Fibroblast of lung (primary cell): Measurements from ENCODE around the gene GUCA2B. TPM values are rescaled to one million over a fixed set of nuclear protein-coding genes. Genes with fewer than 3 reads are reported as not detected.

Source experiments
- DNase-seq, 2 donors: peaks; one replicate each; pipeline versions ENCODE4 v3.0.0 to v3.0.0-alpha.2; 2010; ENCODE audit warnings: low read depth in 2 of 2
- H2AFZ ChIP-seq: 2 replicates; pipeline ENCODE4 v1.5.1; 2012; ENCODE audit warnings: low read length, control low read depth, inconsistent platforms
- H3K27ac ChIP-seq: 2 replicates; pipeline ENCODE4 v1.5.1; 2011; ENCODE audit warnings: low read length, control low read depth; ENCODE audit not compliant: insufficient read depth
- H3K27me3 ChIP-seq: 2 replicates; pipeline ENCODE4 v1.5.1; 2011; ENCODE audit warnings: mild to moderate bottlenecking, low read length; ENCODE audit not compliant: control insufficient read depth, insufficient read depth
- H3K36me3 ChIP-seq: 2 replicates; pipeline ENCODE4 v1.5.1; 2011; ENCODE audit warnings: low read length; ENCODE audit not compliant: control insufficient read depth, insufficient read depth
- H3K4me1 ChIP-seq: 2 replicates; pipeline ENCODE4 v1.5.1; 2011; ENCODE audit warnings: low read length; ENCODE audit not compliant: control insufficient read depth, insufficient read depth; ENCODE audit errors: extremely low read depth
- H3K4me2 ChIP-seq: 2 replicates; pipeline ENCODE4 v1.5.1; 2011; ENCODE audit warnings: low read length, control low read depth; ENCODE audit not compliant: insufficient read depth; ENCODE audit errors: extremely low read depth
- H3K4me3 ChIP-seq, 4 experiments: fragments of 200-600 bp in 1 of 4; sonication (generic) in 1 of 4; replicated peaks in 1 of 4; 2 replicates each; pipeline ENCODE4 v1.5.1; 2011 to 2016; ENCODE audit warnings: low read length in 4 of 4, low read depth in 3 of 4, mild to moderate bottlenecking in 3 of 4, control low read depth in 2 of 4, inconsistent platforms in 1 of 4, mixed read lengths in 1 of 4; ENCODE audit not compliant: insufficient read depth in 1 of 4; ENCODE audit errors: control extremely low read depth in 1 of 4
- H3K79me2 ChIP-seq: 2 replicates; pipeline ENCODE4 v1.5.1; 2012; ENCODE audit warnings: mild to moderate bottlenecking, low read length, inconsistent platforms; ENCODE audit not compliant: control insufficient read depth, insufficient read depth
- H3K9ac ChIP-seq: 2 replicates; pipeline ENCODE4 v1.5.1; 2011; ENCODE audit warnings: mild to moderate bottlenecking, low read length, control low read depth; ENCODE audit not compliant: insufficient read depth
- H3K9me3 ChIP-seq: 2 replicates; pipeline ENCODE4 v1.5.1; 2012; ENCODE audit warnings: low read depth, low read length; ENCODE audit not compliant: control insufficient read depth, insufficient read depth
- H4K20me1 ChIP-seq: 2 replicates; pipeline ENCODE4 v1.5.1; 2011; ENCODE audit warnings: low read length; ENCODE audit not compliant: control insufficient read depth, insufficient read depth; ENCODE audit errors: extremely low read depth
- EZH2 ChIP-seq: IDR thresholded peaks from 2 replicates; pipeline ENCODE4 v1.5.1; 2012; ENCODE audit warnings: low read length, control low read depth, mild to moderate bottlenecking; ENCODE audit errors: missing control alignments
- polyA plus RNA-seq, 2 donors: library from polyadenylated mRNA; depleted of rRNA in 1 of 2; stranded (reverse) in 1 of 2; unstranded in 1 of 2; fragments of >200 nt; gene quantifications; 2 replicates each; pipeline ENCODE4 v1.2.1, GENCODE V29; 2011 to 2012; ENCODE audit warnings: missing spikeins in 1 of 2
- total RNA-seq: library from RNA; depleted of rRNA; stranded (reverse); fragments of >200 nt; gene quantifications from 2 replicates; pipeline ENCODE4 v1.2.1, GENCODE V29; 2014
- TF ChIP-seq, protein P1 (sequence below), 2 donors: IDR thresholded peaks in 1 of 2; conservative IDR thresholded peaks in 1 of 2; 1 replicate in 1 of 2; 2 replicates in 1 of 2; pipeline ENCODE4 v1.5.1; 2011 to 2012; ENCODE audit warnings: low read length in 2 of 2, control low read depth in 1 of 2, inconsistent platforms in 1 of 2, low read depth in 1 of 2, mild to moderate bottlenecking in 1 of 2

The GUCA2B gene
- total and polyA plus RNA-seq, 2 donors (not counting 1 experiment from before 2014, with no cell fraction given), result not detected

DNA sequence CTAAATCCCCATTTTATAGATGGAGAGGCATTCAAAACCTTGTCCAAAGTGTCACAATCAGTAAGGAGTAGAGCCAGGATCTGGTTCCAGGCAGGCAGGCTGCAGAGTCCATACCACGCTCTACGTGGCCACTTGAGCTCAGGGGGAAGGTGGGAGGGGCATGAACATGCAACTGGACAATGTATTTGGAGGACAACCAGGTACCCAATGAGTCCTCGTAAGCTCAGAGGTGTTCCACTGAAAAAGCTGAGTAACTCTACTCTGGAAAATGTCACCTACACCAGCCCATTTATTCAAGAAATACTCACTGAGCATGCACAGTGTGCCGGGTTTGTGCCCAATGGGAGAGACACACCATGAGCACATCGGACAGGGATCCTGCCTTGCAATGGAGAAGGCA, 11.2 kb upstream of the GUCA2B start:
- Histone ChIP-seq H3K4me3 (no peak overlapping the region), H2AFZ (no peak overlapping the region), H3K9me3 (no peaks in the 10 kb centered on the region), H3K4me1 (no peaks in the 10 kb centered on the region), H3K36me3 (no peaks in the 10 kb centered on the region), H3K9ac (no peak overlapping the region), H3K79me2 (no peaks in the 10 kb centered on the region), H3K27me3 (peaks cover 20% of the 10 kb centered on the region), H3K4me2 (no peak overlapping the region), H3K27ac (no peak overlapping the region), H4K20me1 (no peaks in the 10 kb centered on the region)
- DNase-seq, result no peak
- no peak for TF ChIP-seq EZH2
- TF ChIP-seq, protein P1, sequence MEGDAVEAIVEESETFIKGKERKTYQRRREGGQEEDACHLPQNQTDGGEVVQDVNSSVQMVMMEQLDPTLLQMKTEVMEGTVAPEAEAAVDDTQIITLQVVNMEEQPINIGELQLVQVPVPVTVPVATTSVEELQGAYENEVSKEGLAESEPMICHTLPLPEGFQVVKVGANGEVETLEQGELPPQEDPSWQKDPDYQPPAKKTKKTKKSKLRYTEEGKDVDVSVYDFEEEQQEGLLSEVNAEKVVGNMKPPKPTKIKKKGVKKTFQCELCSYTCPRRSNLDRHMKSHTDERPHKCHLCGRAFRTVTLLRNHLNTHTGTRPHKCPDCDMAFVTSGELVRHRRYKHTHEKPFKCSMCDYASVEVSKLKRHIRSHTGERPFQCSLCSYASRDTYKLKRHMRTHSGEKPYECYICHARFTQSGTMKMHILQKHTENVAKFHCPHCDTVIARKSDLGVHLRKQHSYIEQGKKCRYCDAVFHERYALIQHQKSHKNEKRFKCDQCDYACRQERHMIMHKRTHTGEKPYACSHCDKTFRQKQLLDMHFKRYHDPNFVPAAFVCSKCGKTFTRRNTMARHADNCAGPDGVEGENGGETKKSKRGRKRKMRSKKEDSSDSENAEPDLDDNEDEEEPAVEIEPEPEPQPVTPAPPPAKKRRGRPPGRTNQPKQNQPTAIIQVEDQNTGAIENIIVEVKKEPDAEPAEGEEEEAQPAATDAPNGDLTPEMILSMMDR (conservative IDR thresholded peaks at IDR 0.05 in 1 of 2, IDR thresholded peaks at IDR 0.05 in 1 of 2; ENCODE audit: low read depth in 1 of 2, low read length in 2 of 2), result no peak

DNA sequence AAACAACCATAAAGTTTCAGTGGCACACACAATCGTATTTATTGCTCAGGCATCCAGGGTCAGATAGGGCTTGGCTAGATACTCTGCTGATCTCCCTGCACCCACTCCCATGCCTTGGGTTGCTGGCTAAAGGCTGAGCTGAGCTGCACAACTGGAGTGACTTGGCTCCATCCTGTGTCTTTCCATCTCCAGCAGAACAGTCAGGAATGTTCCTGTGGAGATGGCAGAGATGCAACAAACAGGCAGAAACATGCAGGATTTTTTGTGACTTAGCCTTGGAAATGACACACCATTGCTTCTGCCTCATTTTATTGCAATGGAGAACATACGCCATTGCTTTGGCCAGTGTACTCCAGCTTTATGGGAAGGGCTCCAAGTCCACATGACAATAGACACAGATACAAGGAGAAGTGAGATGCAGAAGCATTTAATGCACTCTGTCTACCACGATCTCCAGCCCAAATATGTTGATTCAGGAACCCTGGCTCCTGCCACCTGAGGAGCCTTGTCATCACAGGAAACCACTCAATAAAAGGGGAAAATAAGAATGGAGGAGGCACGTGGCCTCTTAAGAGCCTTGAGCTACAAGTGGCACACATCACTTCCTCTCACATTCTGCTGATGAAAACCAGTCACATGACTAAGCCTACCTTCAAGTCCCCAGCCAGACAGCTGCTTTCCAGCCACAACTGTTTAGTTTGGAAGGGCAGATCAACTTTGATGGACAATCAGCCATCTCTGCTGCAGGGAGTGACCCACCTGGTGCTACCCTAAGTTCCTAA, 10.1 kb upstream of the GUCA2B start:
- H3K9ac ChIP-seq, result no peak overlapping the region
- H3K27ac ChIP-seq, result no peak overlapping the region
- H3K4me1 ChIP-seq, result no peaks in the 10 kb centered on the region
- no peaks in the 10 kb centered on the region for H3K79me2 ChIP-seq
- peaks cover 25% of the 10 kb centered on the region for H3K27me3 ChIP-seq
- no peaks in the 10 kb centered on the region for H4K20me1 ChIP-seq
- TF ChIP-seq EZH2, result no peak
- TF ChIP-seq, protein P1 (conservative IDR thresholded peaks at IDR 0.05 in 1 of 2, IDR thresholded peaks at IDR 0.05 in 1 of 2; ENCODE audit: low read depth in 1 of 2, low read length in 2 of 2), result no peak
- H3K9me3 ChIP-seq, result no peaks in the 10 kb centered on the region
- DNase-seq, result peak in 1 of 2 donors; percentile 11
- H2AFZ ChIP-seq, result no peak overlapping the region
- no peaks in the 10 kb centered on the region for H3K36me3 ChIP-seq
- no peak overlapping the region for H3K4me3 ChIP-seq
- H3K4me2 ChIP-seq, result no peak overlapping the region

DNA sequence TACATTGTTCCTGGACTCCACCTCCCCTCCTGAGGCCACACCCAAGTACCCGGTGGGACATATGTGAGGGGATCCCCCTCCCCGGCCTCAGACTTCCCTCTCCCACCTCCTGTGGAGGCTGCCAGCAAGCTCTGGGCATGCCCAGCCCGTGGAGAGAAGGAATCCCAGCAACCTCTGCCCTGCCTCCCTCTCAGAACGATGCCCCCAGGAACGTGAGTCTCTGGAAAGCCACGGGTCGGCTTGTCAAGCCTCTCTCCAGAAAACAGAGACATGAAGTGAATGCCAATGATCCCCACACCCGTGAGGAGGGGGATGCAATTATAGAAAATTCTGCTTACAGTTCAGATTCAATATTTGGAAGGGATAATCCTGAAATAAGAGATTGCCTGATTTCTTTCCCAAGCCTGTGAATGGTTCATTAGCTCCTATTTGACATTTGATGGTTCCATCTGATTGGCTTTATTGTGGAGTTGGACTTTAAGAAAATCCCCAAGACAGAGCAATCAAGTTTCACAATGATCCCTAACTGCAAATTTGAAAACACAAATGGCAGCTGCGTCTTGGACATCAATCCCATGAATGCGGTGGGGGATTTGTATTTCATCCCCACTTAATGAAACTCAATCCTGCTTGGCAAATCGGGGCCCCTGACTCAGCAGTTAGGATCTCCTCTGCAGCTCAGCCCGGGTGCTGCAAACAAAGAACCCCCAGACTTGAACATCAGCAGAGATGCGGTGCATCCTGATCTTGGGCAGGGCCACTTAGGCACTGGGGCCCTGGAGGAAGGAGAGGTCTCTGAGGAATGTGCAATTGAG, 9.1 kb upstream of the GUCA2B start:
- no peaks in the 10 kb centered on the region for H3K79me2 ChIP-seq
- no peaks in the 10 kb centered on the region for H3K36me3 ChIP-seq
- H3K9me3 ChIP-seq, result no peaks in the 10 kb centered on the region
- DNase-seq, result no peak
- no peak overlapping the region for H3K4me3 ChIP-seq
- no peak overlapping the region for H2AFZ ChIP-seq
- no peaks in the 10 kb centered on the region for H4K20me1 ChIP-seq
- H3K4me2 ChIP-seq, result no peak overlapping the region
- H3K27me3 ChIP-seq, result peaks cover 25% of the 10 kb centered on the region
- TF ChIP-seq, protein P1 (conservative IDR thresholded peaks at IDR 0.05 in 1 of 2, IDR thresholded peaks at IDR 0.05 in 1 of 2; ENCODE audit: low read depth in 1 of 2, low read length in 2 of 2), result no peak
- TF ChIP-seq EZH2, result no peak
- no peak overlapping the region for H3K9ac ChIP-seq
- no peaks in the 10 kb centered on the region for H3K4me1 ChIP-seq
- no peak overlapping the region for H3K27ac ChIP-seq
